KMS-11 (cell line): ENCODE data around the gene JOSD2.

Experiments used
- H2AFZ ChIP-seq: fragments of 200-600 bp; sonication (generic); 2 replicates; pipeline ENCODE4 v1.6.1; 2016; ENCODE audit warnings: antibody characterized with exemption, mixed run types, low read depth
- H3K27ac ChIP-seq: fragments of 200-600 bp; sonication (generic); 2 replicates; pipeline ENCODE4 v1.6.1; 2016; ENCODE audit warnings: mild to moderate bottlenecking, mixed run types
- H3K27me3 ChIP-seq: fragments of 200-600 bp; sonication (generic); 2 replicates; pipeline ENCODE4 v1.6.1; 2017; ENCODE audit warnings: mild to moderate bottlenecking, low read depth, mixed run types, moderate library complexity; ENCODE audit not compliant: insufficient read depth
- H3K36me3 ChIP-seq: fragments of 200-600 bp; sonication (generic); 2 replicates; pipeline ENCODE4 v1.6.1; 2017; ENCODE audit warnings: mild to moderate bottlenecking, mixed run types; ENCODE audit not compliant: insufficient read depth
- H3K4me1 ChIP-seq: fragments of 200-600 bp; sonication (generic); 2 replicates; pipeline ENCODE4 v1.6.1; 2016; ENCODE audit warnings: mild to moderate bottlenecking, low read depth, mixed run types; ENCODE audit not compliant: poor library complexity, severe bottlenecking
- H3K4me2 ChIP-seq: fragments of 200-600 bp; sonication (generic); 2 replicates; pipeline ENCODE4 v1.7.0; 2016; ENCODE audit warnings: mild to moderate bottlenecking, mixed run types
- H3K4me3 ChIP-seq: fragments of 200-600 bp; sonication (generic); IDR thresholded peaks from 2 replicates; pipeline ENCODE4 v1.6.1; 2017; ENCODE audit warnings: low read depth, low read length, mixed read lengths; ENCODE audit not compliant: insufficient read depth
- H3K79me2 ChIP-seq: fragments of 200-600 bp; sonication (generic); 2 replicates; pipeline ENCODE4 v1.6.1; 2016; ENCODE audit warnings: low read depth, mixed run types; ENCODE audit not compliant: insufficient read depth
- H3K9ac ChIP-seq: fragments of 200-600 bp; sonication (generic); 2 replicates; pipeline ENCODE4 v1.6.1; 2016; ENCODE audit warnings: mild to moderate bottlenecking, mixed run types
- H4K20me1 ChIP-seq: fragments of 200-600 bp; sonication (generic); 2 replicates; pipeline ENCODE4 v1.6.1; 2016; ENCODE audit warnings: mild to moderate bottlenecking, mixed run types; ENCODE audit not compliant: insufficient read depth
- CTCF ChIP-seq: fragments of 200-600 bp; sonication (generic); conservative IDR thresholded peaks from 2 replicates; pipeline ENCODE4 v1.6.1; 2017; ENCODE audit warnings: low read depth, mild to moderate bottlenecking, antibody characterized with exemption, low read length, moderate library complexity, mixed read lengths

The JOSD2 gene

GRCh38 chr19:50466706-50467039 lies 44.3 kb downstream of the JOSD2 start:
- no peaks in the 10 kb centered on the region for H3K36me3 ChIP-seq
- H3K4me3 ChIP-seq = no peak overlapping the region
- H3K4me1 ChIP-seq = no peaks in the 10 kb centered on the region
- H3K4me2 ChIP-seq = no peak overlapping the region
- H3K27ac ChIP-seq = no peak overlapping the region
- no peak for TF ChIP-seq CTCF
- H3K9ac ChIP-seq = no peak overlapping the region
- no peaks in the 10 kb centered on the region for H3K79me2 ChIP-seq
- no peaks in the 10 kb centered on the region for H4K20me1 ChIP-seq
- H3K27me3 ChIP-seq = peaks cover 59% of the 10 kb centered on the region
- no peak overlapping the region for H2AFZ ChIP-seq

GRCh38 chr19:50465986-50466705 lies 44.8 kb downstream of the JOSD2 start:
- H3K4me2 ChIP-seq = no peak overlapping the region
- TF ChIP-seq CTCF = no peak
- no peaks in the 10 kb centered on the region for H3K36me3 ChIP-seq
- peaks cover 62% of the 10 kb centered on the region for H3K27me3 ChIP-seq
- H3K4me1 ChIP-seq = no peaks in the 10 kb centered on the region
- H4K20me1 ChIP-seq = no peaks in the 10 kb centered on the region
- no peak overlapping the region for H3K9ac ChIP-seq
- H3K4me3 ChIP-seq = no peak overlapping the region
- H3K27ac ChIP-seq = no peak overlapping the region
- no peaks in the 10 kb centered on the region for H3K79me2 ChIP-seq
- H2AFZ ChIP-seq = no peak overlapping the region

- Histone ChIP-seq H4K20me1 (no peaks in the 10 kb centered on the region), H3K4me1 (no peaks in the 10 kb centered on the region), H3K4me2 (no peak overlapping the region)
Observed at GRCh38 chr19:50465000-50465399, 46.0 kb downstream of the JOSD2 start.

GRCh38 chr19:50464348-50464747 lies 46.6 kb downstream of the JOSD2 start:
- no peak overlapping the region for H2AFZ ChIP-seq

More at GRCh38 chr19:50465000-50465399, 46.0 kb downstream of the JOSD2 start:
- Histone ChIP-seq H3K79me2 (no peaks in the 10 kb centered on the region), H2AFZ (no peak overlapping the region), H3K27me3 (peaks cover 67% of the 10 kb centered on the region), H3K27ac (no peak overlapping the region), H3K4me3 (no peak overlapping the region), H3K9ac (no peak overlapping the region), H3K36me3 (no peaks in the 10 kb centered on the region)
- TF ChIP-seq CTCF = no peak

More at GRCh38 chr19:50464348-50464747, 46.6 kb downstream of the JOSD2 start:
- H4K20me1 ChIP-seq = no peaks in the 10 kb centered on the region
- TF ChIP-seq CTCF = no peak
- no peaks in the 10 kb centered on the region for H3K36me3 ChIP-seq
- H3K4me1 ChIP-seq = no peaks in the 10 kb centered on the region
- H3K27ac ChIP-seq = no peak overlapping the region
- no peak overlapping the region for H3K4me3 ChIP-seq
- H3K4me2 ChIP-seq = no peak overlapping the region
- peaks cover 64% of the 10 kb centered on the region for H3K27me3 ChIP-seq
- no peaks in the 10 kb centered on the region for H3K79me2 ChIP-seq
- no peak overlapping the region for H3K9ac ChIP-seq
